B cell (primary cell): ENCODE data around the gene METRNL. TPM values are rescaled to one million over a fixed set of nuclear protein-coding genes. Genes with fewer than 3 reads are reported as not detected.

Experiments used
- ATAC-seq: fragments of 200-7000 bp; cut with Tn5 transposase; one replicate; pipeline ENCODE4 v1.10.0; 2021; ENCODE audit warnings: low read depth, mild to moderate bottlenecking, moderate number of reproducible peaks, moderate library complexity
- CTCF ChIA-PET: fragments of 350-600 bp; sonication (Branson Sonifier 250); formaldehyde crosslinking; loops from one replicate; lab custom pipeline; 2021; ENCODE audit warnings: antibody characterized with exemption, inconsistent platforms; lab: Charles Lee
- POLR2A ChIA-PET: fragments of 350-600 bp; sonication (Branson Sonifier 250); formaldehyde crosslinking; loops from one replicate; lab custom pipeline; 2021; ENCODE audit warnings: antibody characterized with exemption; lab: Charles Lee
- DNase-seq: peaks from one replicate; pipeline ENCODE4 v3.0.0; 2013
- H2AFZ ChIP-seq: 2 replicates; pipeline ENCODE4 v1.6.1; 2012; ENCODE audit warnings: mild to moderate bottlenecking, low read depth, low read length; ENCODE audit not compliant: insufficient read depth, poor library complexity, severe bottlenecking
- H3K27ac ChIP-seq, 2 donors: 1 replicate in 1 of 2; 2 replicates in 1 of 2; pipeline ENCODE4 v1.5.1; 2012 to 2013; ENCODE audit warnings: low read length in 2 of 2, mild to moderate bottlenecking in 2 of 2, moderate library complexity in 1 of 2
- H3K27me3 ChIP-seq, 4 experiments: fragments of 200-600 bp in 1 of 4; sonication (generic) in 1 of 4; replicated peaks in 1 of 4; 1 replicate in 2 of 4; 2 replicates in 2 of 4; pipeline versions ENCODE4 v1.6.1 to v1.7.0; 2013 to 2016; ENCODE audit warnings: low read length in 3 of 4, mild to moderate bottlenecking in 2 of 4, mixed read lengths in 1 of 4, moderate library complexity in 1 of 4; ENCODE audit not compliant: insufficient read depth in 4 of 4, control insufficient read depth in 3 of 4; ENCODE audit errors: control extremely low read depth in 1 of 4
- H3K36me3 ChIP-seq, 2 experiments: replicated peaks in 1 of 2; 1 replicate in 1 of 2; 2 replicates in 1 of 2; pipeline versions ENCODE4 v1.6.1 to v1.7.1; 2013; ENCODE audit warnings: low read length in 1 of 2; ENCODE audit not compliant: insufficient read depth in 2 of 2, control insufficient read depth in 1 of 2; ENCODE audit errors: control extremely low read depth in 1 of 2, extremely low read depth in 1 of 2
- H3K4me1 ChIP-seq, 2 donors: fragments of 200-600 bp in 1 of 2; sonication (generic) in 1 of 2; 1 replicate in 1 of 2; 2 replicates in 1 of 2; pipeline versions ENCODE4 v1.5.1 to v1.6.1; 2013 to 2017; ENCODE audit warnings: low read length in 2 of 2; ENCODE audit not compliant: control insufficient read depth in 2 of 2, insufficient read depth in 2 of 2
- H3K4me2 ChIP-seq: replicated peaks from 2 replicates; pipeline ENCODE3; 2012; ENCODE audit warnings: mild to moderate bottlenecking, low read depth, low read length; ENCODE audit not compliant: poor library complexity, severe bottlenecking
- H3K4me3 ChIP-seq, 5 experiments: fragments of 200-600 bp in 1 of 5; sonication (generic) in 1 of 5; 1 replicate in 3 of 5; 2 replicates in 2 of 5; pipeline versions ENCODE4 v1.5.1 to v1.7.0; 2011 to 2016; ENCODE audit warnings: low read length in 4 of 5, mild to moderate bottlenecking in 4 of 5, low read depth in 2 of 5, control low read depth in 1 of 5, moderate library complexity in 1 of 5; ENCODE audit not compliant: insufficient read depth in 1 of 5; ENCODE audit errors: control extremely low read depth in 1 of 5, extremely low read depth in 1 of 5
- H3K79me2 ChIP-seq: fragments of 200-600 bp; sonication (generic); one replicate; pipeline ENCODE4 v1.6.0; 2016; ENCODE audit warnings: low read length; ENCODE audit not compliant: control insufficient read depth, insufficient read depth
- H3K9ac ChIP-seq: fragments of 200-600 bp; sonication (generic); 2 replicates; pipeline ENCODE4 v1.6.1; 2017; ENCODE audit warnings: mild to moderate bottlenecking, low read length, moderate library complexity
- H3K9me3 ChIP-seq, 3 donors: one replicate each; pipeline versions ENCODE4 v1.6.1 to v1.7.1; 2013; ENCODE audit warnings: low read length in 2 of 3; ENCODE audit not compliant: control insufficient read depth in 2 of 3, insufficient read depth in 1 of 3; ENCODE audit errors: control extremely low read depth in 1 of 3
- H4K20me1 ChIP-seq: 2 replicates; pipeline ENCODE4 v1.6.0; 2012; ENCODE audit warnings: mild to moderate bottlenecking, low read length; ENCODE audit not compliant: insufficient read depth, control insufficient read depth, poor library complexity, severe bottlenecking
- H3K27ac Mint-ChIP-seq: one replicate; pipeline ENCODE4 v1.8.0; 2021; ENCODE audit warnings: mixed read lengths
- H3K27me3 Mint-ChIP-seq: one replicate; pipeline ENCODE4 v1.8.0; 2021; ENCODE audit warnings: mixed read lengths
- H3K4me1 Mint-ChIP-seq: one replicate; pipeline ENCODE4 v1.8.0; 2021; ENCODE audit warnings: mixed read lengths
- H3K4me3 Mint-ChIP-seq: one replicate; pipeline ENCODE4 v1.8.0; 2021; ENCODE audit warnings: mixed read lengths
- H3K9me3 Mint-ChIP-seq: one replicate; pipeline ENCODE4 v1.8.0; 2022; ENCODE audit warnings: mixed read lengths; ENCODE audit not compliant: insufficient read depth
- CTCF ChIP-seq: fragments of 200-600 bp; IDR thresholded peaks from one replicate; pipeline ENCODE4 v1.8.0; 2022; ENCODE audit warnings: antibody characterized with exemption, mild to moderate bottlenecking
- EZH2 ChIP-seq: IDR thresholded peaks from 2 replicates; pipeline ENCODE4 v1.6.1; 2012; ENCODE audit warnings: borderline replicate concordance, low read depth, mild to moderate bottlenecking, moderate library complexity, low read length; ENCODE audit not compliant: insufficient read depth, poor library complexity, severe bottlenecking
- WGBS: methylation state at CpG from one replicate; pipeline ENCODE4 v1.1.5; 2013; ENCODE audit warnings: missing lambda C conversion rate; ENCODE audit not compliant: insufficient coverage; 5-methylcytosine and 5-hydroxymethylcytosine counted together
- intact Hi-C: fragments of 100-400 bp; cut with micrococcal nuclease; formaldehyde crosslinking; loops from one replicate; pipeline ENCODE4 v1.10.0; 2022
- polyA plus RNA-seq: library from polyadenylated mRNA; depleted of rRNA; stranded (reverse); fragments of >200 nt; gene quantifications from 2 replicates; pipeline ENCODE4 v1.2.3, GENCODE V29; 2012
- total RNA-seq, 2 donors: library from RNA; stranded (reverse); fragments of 120-200 nt in 1 of 2; gene quantifications; 1 replicate in 1 of 2; 2 replicates in 1 of 2; pipeline versions ENCODE4 v1.2.3 to v1.2.4, GENCODE V29; 2013 to 2022

METRNL gene
- total and polyA plus RNA-seq, 2 donors (not counting 1 experiment from before 2014, with no cell fraction given), result 11.8 to 18.4 TPM

- ChIA-PET CTCF (no interaction called here), POLR2A (no interaction called here)
- no peak overlapping the region for H2AFZ ChIP-seq
- no peaks in the 10 kb centered on the region for H3K27me3 ChIP-seq
- intact Hi-C loops, result no loop called here
- peaks cover 3% of the 10 kb centered on the region for H3K79me2 ChIP-seq
- no peak overlapping the region for H3K9ac ChIP-seq
- Mint-ChIP-seq H3K9me3 (no peaks in the 10 kb centered on the region), H3K4me1 (peaks cover 13% of the 10 kb centered on the region), H3K4me3 (no peak overlapping the region), H3K27me3 (no peaks in the 10 kb centered on the region), H3K27ac (no peak overlapping the region)
- ATAC-seq (no peak), DNase-seq (no peak)
- peaks cover 4% of the 10 kb centered on the region for H4K20me1 ChIP-seq
- no peak overlapping the region for H3K4me3 ChIP-seq
- no peaks in the 10 kb centered on the region for H3K4me1 ChIP-seq
- no peak overlapping the region for H3K4me2 ChIP-seq
- TF ChIP-seq EZH2 (no peak), CTCF (no peak)
- H3K27ac ChIP-seq, result no peak overlapping the region
- H3K9me3 ChIP-seq, result no peaks in the 10 kb centered on the region
- no peaks in the 10 kb centered on the region for H3K36me3 ChIP-seq
- WGBS, result 95% methylated on average over 12 of the region's 13 CpGs
Measured at GRCh38 chr17:83088451-83088850, 9.0 kb downstream of the METRNL start.

- no peaks in the 10 kb centered on the region for H3K9me3 Mint-ChIP-seq
- DNase-seq, result no peak
- peaks cover 3% of the 10 kb centered on the region for H3K79me2 ChIP-seq
- intact Hi-C loops, result no loop called here
- H3K4me3 ChIP-seq, result no peak overlapping the region
- H3K4me1 Mint-ChIP-seq, result peaks cover 8% of the 10 kb centered on the region
- H3K27ac Mint-ChIP-seq, result no peak overlapping the region
- no peak overlapping the region for H3K27ac ChIP-seq
- no peak overlapping the region for H3K4me3 Mint-ChIP-seq
- CTCF ChIA-PET, result no interaction called here
- POLR2A ChIA-PET, result no interaction called here
- WGBS, result 86% methylated on average over 5 of the region's 15 CpGs
- H3K27me3 ChIP-seq, result no peaks in the 10 kb centered on the region
- H3K9ac ChIP-seq, result no peak overlapping the region
- H2AFZ ChIP-seq, result no peak overlapping the region
- no peaks in the 10 kb centered on the region for H3K36me3 ChIP-seq
- H3K9me3 ChIP-seq, result no peaks in the 10 kb centered on the region
- TF ChIP-seq CTCF, result no peak
- no peak for TF ChIP-seq EZH2
- no peaks in the 10 kb centered on the region for H3K27me3 Mint-ChIP-seq
- peaks cover 4% of the 10 kb centered on the region for H4K20me1 ChIP-seq
- no peaks in the 10 kb centered on the region for H3K4me1 ChIP-seq
- no peak for ATAC-seq
- H3K4me2 ChIP-seq, result no peak overlapping the region
Measured at GRCh38 chr17:83088909-83089308, 9.5 kb downstream of the METRNL start.
